Measurements from ENCODE around the gene ANGPT4. TPM values are rescaled to one million over a fixed set of nuclear protein-coding genes. Genes with fewer than 3 reads are reported as not detected.

The ANGPT4 gene
- polyA plus RNA-seq, 1 of the 3 experiments (the other 2 are of a cell fraction): not detected

DNA sequence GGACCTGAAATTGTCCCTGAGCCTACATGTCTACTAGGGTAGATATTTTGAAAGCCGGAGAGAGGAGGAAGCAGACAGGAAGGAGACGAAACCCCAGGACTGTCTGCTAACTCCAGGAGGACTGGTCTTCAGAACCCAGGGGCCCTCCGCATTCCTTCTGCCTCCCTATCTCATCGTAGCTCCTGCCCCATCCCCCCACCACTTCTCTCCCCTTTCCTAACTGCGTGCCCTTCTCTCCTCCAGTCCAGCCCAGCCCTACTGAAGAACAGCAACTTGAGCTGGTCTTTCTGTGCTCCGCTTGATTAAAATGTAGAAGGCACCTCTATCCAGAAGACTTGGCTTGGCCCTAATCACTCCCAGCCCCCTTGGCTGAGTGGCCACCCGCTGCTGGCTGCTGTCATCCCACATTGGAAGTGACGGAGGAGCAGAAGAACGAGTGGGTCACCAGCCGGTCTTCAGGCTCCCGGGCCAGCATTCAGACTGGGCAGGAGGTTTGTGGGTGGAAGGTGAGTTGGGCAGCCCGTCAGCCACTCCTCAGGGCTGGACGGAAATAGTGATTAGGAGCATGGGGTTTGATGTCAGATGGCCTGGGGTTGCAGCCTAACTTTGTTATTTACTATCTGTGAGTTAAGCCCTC, 28.8 kb upstream of the ANGPT4 start:
- WGBS (ENCODE audit: low lambda C conversion rate): 59% methylated on average over 13 of the region's 13 CpGs
- Histone ChIP-seq H3K79me2 (ENCODE audit: insufficient read depth) (no peaks in the 10 kb centered on the region), H3K4me3 (ENCODE audit: low read depth in 2 of 2, low read length in 1 of 2) (no peak overlapping the region), H2AFZ (ENCODE audit: low read depth) (no peak overlapping the region), H3K9me2 (no peaks in the 10 kb centered on the region), H3K36me3 (replicated peaks in 1 of 2; ENCODE audit: control insufficient read depth in 1 of 2, insufficient read depth in 2 of 2, low read length in 1 of 2) (no peaks in the 10 kb centered on the region), H3K27ac (ENCODE audit: low read depth in 2 of 2, low read length in 1 of 2) (no peak overlapping the region), H4K20me1 (ENCODE audit: insufficient read depth) (no peaks in the 10 kb centered on the region), H3K9ac (no peak overlapping the region), H3K4me1 (ENCODE audit: control insufficient read depth in 1 of 2, insufficient read depth in 2 of 2, low read depth in 1 of 2, low read length in 1 of 2) (peaks cover 0 to 4% of the 10 kb centered on the region in 2 experiments; a peak in 1 of 4 replicates), H3K9me3 (no peaks in the 10 kb centered on the region), H3F3A (replicated peaks; ENCODE audit: insufficient read depth) (no peaks in the 10 kb centered on the region), H3K27me3 (ENCODE audit: insufficient read depth) (no peaks in the 10 kb centered on the region; the same call in 1 of the 2 replicates), H3K4me2 (no peak overlapping the region)
- no peak for TF ChIP-seq MEF2A (IDR thresholded peaks at IDR 0.05; ENCODE audit: borderline replicate concordance, low read depth)
- TF ChIP-seq, protein P1, sequence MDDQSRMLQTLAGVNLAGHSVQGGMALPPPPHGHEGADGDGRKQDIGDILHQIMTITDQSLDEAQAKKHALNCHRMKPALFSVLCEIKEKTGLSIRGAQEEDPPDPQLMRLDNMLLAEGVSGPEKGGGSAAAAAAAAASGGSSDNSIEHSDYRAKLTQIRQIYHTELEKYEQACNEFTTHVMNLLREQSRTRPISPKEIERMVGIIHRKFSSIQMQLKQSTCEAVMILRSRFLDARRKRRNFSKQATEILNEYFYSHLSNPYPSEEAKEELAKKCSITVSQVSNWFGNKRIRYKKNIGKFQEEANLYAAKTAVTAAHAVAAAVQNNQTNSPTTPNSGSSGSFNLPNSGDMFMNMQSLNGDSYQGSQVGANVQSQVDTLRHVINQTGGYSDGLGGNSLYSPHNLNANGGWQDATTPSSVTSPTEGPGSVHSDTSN (IDR thresholded peaks at IDR 0.05): no peak
- TF ChIP-seq, protein P2, sequence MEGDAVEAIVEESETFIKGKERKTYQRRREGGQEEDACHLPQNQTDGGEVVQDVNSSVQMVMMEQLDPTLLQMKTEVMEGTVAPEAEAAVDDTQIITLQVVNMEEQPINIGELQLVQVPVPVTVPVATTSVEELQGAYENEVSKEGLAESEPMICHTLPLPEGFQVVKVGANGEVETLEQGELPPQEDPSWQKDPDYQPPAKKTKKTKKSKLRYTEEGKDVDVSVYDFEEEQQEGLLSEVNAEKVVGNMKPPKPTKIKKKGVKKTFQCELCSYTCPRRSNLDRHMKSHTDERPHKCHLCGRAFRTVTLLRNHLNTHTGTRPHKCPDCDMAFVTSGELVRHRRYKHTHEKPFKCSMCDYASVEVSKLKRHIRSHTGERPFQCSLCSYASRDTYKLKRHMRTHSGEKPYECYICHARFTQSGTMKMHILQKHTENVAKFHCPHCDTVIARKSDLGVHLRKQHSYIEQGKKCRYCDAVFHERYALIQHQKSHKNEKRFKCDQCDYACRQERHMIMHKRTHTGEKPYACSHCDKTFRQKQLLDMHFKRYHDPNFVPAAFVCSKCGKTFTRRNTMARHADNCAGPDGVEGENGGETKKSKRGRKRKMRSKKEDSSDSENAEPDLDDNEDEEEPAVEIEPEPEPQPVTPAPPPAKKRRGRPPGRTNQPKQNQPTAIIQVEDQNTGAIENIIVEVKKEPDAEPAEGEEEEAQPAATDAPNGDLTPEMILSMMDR (IDR thresholded peaks at IDR 0.05): no peak
- TF ChIP-seq, protein P3, sequence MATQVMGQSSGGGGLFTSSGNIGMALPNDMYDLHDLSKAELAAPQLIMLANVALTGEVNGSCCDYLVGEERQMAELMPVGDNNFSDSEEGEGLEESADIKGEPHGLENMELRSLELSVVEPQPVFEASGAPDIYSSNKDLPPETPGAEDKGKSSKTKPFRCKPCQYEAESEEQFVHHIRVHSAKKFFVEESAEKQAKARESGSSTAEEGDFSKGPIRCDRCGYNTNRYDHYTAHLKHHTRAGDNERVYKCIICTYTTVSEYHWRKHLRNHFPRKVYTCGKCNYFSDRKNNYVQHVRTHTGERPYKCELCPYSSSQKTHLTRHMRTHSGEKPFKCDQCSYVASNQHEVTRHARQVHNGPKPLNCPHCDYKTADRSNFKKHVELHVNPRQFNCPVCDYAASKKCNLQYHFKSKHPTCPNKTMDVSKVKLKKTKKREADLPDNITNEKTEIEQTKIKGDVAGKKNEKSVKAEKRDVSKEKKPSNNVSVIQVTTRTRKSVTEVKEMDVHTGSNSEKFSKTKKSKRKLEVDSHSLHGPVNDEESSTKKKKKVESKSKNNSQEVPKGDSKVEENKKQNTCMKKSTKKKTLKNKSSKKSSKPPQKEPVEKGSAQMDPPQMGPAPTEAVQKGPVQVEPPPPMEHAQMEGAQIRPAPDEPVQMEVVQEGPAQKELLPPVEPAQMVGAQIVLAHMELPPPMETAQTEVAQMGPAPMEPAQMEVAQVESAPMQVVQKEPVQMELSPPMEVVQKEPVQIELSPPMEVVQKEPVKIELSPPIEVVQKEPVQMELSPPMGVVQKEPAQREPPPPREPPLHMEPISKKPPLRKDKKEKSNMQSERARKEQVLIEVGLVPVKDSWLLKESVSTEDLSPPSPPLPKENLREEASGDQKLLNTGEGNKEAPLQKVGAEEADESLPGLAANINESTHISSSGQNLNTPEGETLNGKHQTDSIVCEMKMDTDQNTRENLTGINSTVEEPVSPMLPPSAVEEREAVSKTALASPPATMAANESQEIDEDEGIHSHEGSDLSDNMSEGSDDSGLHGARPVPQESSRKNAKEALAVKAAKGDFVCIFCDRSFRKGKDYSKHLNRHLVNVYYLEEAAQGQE (IDR thresholded peaks at IDR 0.05; ENCODE audit: low read depth, low read length): no peak
- CTCF ChIA-PET: interaction anchor here (5.7 kb wide), 1 partner anchor 11 kb away, joined by 40 read pairs; no protein-coding TSS in a partner anchor
- POLR2A ChIA-PET: no interaction called here
- DNase-seq: no peak

DNA sequence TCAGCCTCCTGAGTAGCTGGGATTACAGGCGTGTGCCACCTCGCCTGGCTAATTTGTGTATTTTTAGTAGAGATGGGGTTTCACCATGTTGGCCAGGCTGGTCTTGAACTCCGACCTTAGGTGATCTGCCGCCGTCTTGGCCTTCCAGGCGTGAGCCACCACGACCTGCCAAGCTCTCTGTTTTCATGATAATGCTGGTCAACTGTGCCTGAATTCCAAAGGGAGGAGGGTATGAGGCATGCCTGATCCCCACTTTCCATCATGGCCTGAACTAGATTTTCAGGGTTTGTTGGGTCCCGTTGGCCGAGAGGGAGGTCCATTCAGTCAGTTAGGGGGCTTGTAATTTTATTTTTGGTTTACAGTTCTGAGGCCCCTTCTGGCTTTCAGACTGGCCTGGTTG, 28.0 kb upstream of the ANGPT4 start:
- no peak overlapping the region for H3K4me3 ChIP-seq (ENCODE audit: low read depth in 2 of 2, low read length in 1 of 2)
- H3K9ac ChIP-seq: no peak overlapping the region
- peaks cover 0 to 4% of the 10 kb centered on the region in 2 experiments; a peak in 1 of 4 replicates for H3K4me1 ChIP-seq (ENCODE audit: control insufficient read depth in 1 of 2, insufficient read depth in 2 of 2, low read depth in 1 of 2, low read length in 1 of 2)
- TF ChIP-seq ELF1 (IDR thresholded peaks at IDR 0.05): no peak
- no peak for TF ChIP-seq MXI1 (IDR thresholded peaks at IDR 0.05; ENCODE audit: low read depth, low read length)
- TF ChIP-seq EZH2phosphoT487 (IDR thresholded peaks at IDR 0.05; ENCODE audit: borderline replicate concordance, low read depth): no peak
- TF ChIP-seq SIN3A (IDR thresholded peaks at IDR 0.05; ENCODE audit: borderline replicate concordance, low read depth, low read length): no peak
- no peak for TF ChIP-seq GATA2 (CRISPR knock-in tag; IDR thresholded peaks at IDR 0.05)
- no peak for TF ChIP-seq JUND (IDR thresholded peaks at IDR 0.05)
- no peak for TF ChIP-seq TCF12 (IDR thresholded peaks at IDR 0.05)
- TF ChIP-seq POLR2AphosphoS5 (IDR thresholded peaks at IDR 0.05; ENCODE audit: low read depth, low read length): no peak
- no peak for TF ChIP-seq GABPA (IDR thresholded peaks at IDR 0.05; ENCODE audit: low read depth)
- H3K27me3 ChIP-seq (ENCODE audit: insufficient read depth): no peaks in the 10 kb centered on the region; the same call in 1 of the 2 replicates
- H2AFZ ChIP-seq (ENCODE audit: low read depth): no peak overlapping the region
- H3K9me3 ChIP-seq: no peaks in the 10 kb centered on the region
- no peak overlapping the region for H3K4me2 ChIP-seq
- no peaks in the 10 kb centered on the region for H3F3A ChIP-seq (replicated peaks; ENCODE audit: insufficient read depth)
- H3K79me2 ChIP-seq (ENCODE audit: insufficient read depth): no peaks in the 10 kb centered on the region
- ChIA-PET CTCF (interaction anchor here (5.7 kb wide), 1 partner anchor 12 kb away, joined by 40 read pairs; no protein-coding TSS in a partner anchor), POLR2A (no interaction called here)
- H3K9me2 ChIP-seq: no peaks in the 10 kb centered on the region
- DNase-seq: no peak
- no peak overlapping the region for H3K27ac ChIP-seq (ENCODE audit: low read depth in 2 of 2, low read length in 1 of 2)
- H4K20me1 ChIP-seq (ENCODE audit: insufficient read depth): no peaks in the 10 kb centered on the region
- WGBS (ENCODE audit: low lambda C conversion rate): 36% methylated on average over 9 of the region's 9 CpGs
- no peaks in the 10 kb centered on the region for H3K36me3 ChIP-seq (replicated peaks in 1 of 2; ENCODE audit: control insufficient read depth in 1 of 2, insufficient read depth in 2 of 2, low read length in 1 of 2)
